Effector memory CD4-positive, alpha-beta T cell (primary cell): ENCODE results near the gene C22orf31.
"Not testable (repeated sequence)": the region's sequence is repeated elsewhere in the genome, so short reads cannot be mapped to it uniquely, and the experiment has no call there.

Experiments used
- DNase-seq, 3 donors: peaks; one replicate each; pipeline ENCODE4 v3.0.0-alpha.2; 2020
- H3K27ac ChIP-seq: 2 replicates; pipeline ENCODE4 v1.7.0; 2013; ENCODE audit warnings: mild to moderate bottlenecking, low read length, moderate library complexity; ENCODE audit not compliant: insufficient read depth, poor library complexity, severe bottlenecking
- H3K27me3 ChIP-seq: replicated peaks from 2 replicates; pipeline ENCODE4 v1.7.0; 2013; ENCODE audit warnings: mild to moderate bottlenecking, low read length; ENCODE audit not compliant: insufficient read depth, control insufficient read depth, poor library complexity, severe bottlenecking
- H3K36me3 ChIP-seq: 2 replicates; pipeline ENCODE4 v1.7.0; 2013; ENCODE audit warnings: mild to moderate bottlenecking, low read length, moderate library complexity; ENCODE audit not compliant: control insufficient read depth, insufficient read depth
- H3K4me1 ChIP-seq: 2 replicates; pipeline ENCODE4 v1.7.0; 2013; ENCODE audit warnings: low read length, mild to moderate bottlenecking; ENCODE audit not compliant: control insufficient read depth, insufficient read depth, poor library complexity, severe bottlenecking
- H3K4me3 ChIP-seq: 2 replicates; pipeline ENCODE4 v1.7.0; 2013; ENCODE audit warnings: low read length, low read depth, mild to moderate bottlenecking; ENCODE audit not compliant: insufficient read depth, poor library complexity, severe bottlenecking
- H3K9me3 ChIP-seq: 2 replicates; pipeline ENCODE4 v1.7.0; 2013; ENCODE audit warnings: mild to moderate bottlenecking, low read length, moderate library complexity; ENCODE audit not compliant: control insufficient read depth

C22orf31 gene

GRCh38 chr22:29095459-29095858 is 33.8 kb upstream of the C22orf31 start:
- no peak overlapping the region for H3K27ac ChIP-seq
- no peaks in the 10 kb centered on the region for H3K36me3 ChIP-seq
- no peaks in the 10 kb centered on the region for H3K4me1 ChIP-seq
- no peak for DNase-seq
- no peaks in the 10 kb centered on the region for H3K27me3 ChIP-seq
- no peaks in the 10 kb centered on the region for H3K9me3 ChIP-seq
- H3K4me3 ChIP-seq, result no peak overlapping the region

GRCh38 chr22:29093501-29094300 is 32.1 kb upstream of the C22orf31 start:
- DNase-seq, result no peak
- Histone ChIP-seq H3K9me3 (no peaks in the 10 kb centered on the region), H3K36me3 (no peaks in the 10 kb centered on the region), H3K27me3 (no peaks in the 10 kb centered on the region), H3K4me1 (no peaks in the 10 kb centered on the region), H3K27ac (no peak overlapping the region), H3K4me3 (no peak overlapping the region)

- Histone ChIP-seq H3K9me3 (no peaks in the 10 kb centered on the region), H3K36me3 (no peaks in the 10 kb centered on the region), H3K27ac (no peak overlapping the region), H3K4me1 (no peaks in the 10 kb centered on the region), H3K4me3 (no peak overlapping the region), H3K27me3 (no peaks in the 10 kb centered on the region)
- no peak for DNase-seq
Measured at GRCh38 chr22:29093030-29093429, 31.4 kb upstream of the C22orf31 start.

GRCh38 chr22:29092243-29092642 is 30.6 kb upstream of the C22orf31 start:
- Histone ChIP-seq H3K27me3 (no peaks in the 10 kb centered on the region), H3K27ac (no peak overlapping the region), H3K36me3 (no peaks in the 10 kb centered on the region), H3K4me3 (no peak overlapping the region), H3K4me1 (no peaks in the 10 kb centered on the region), H3K9me3 (no peaks in the 10 kb centered on the region)
- DNase-seq, result no peak

- DNase-seq, result no peak
Measured at GRCh38 chr22:29090039-29090438, 28.4 kb upstream of the C22orf31 start.

GRCh38 chr22:29089507-29089906 is 27.9 kb upstream of the C22orf31 start:
- H3K27me3 ChIP-seq, result no peaks in the 10 kb centered on the region
- no peak for DNase-seq
- H3K4me1 ChIP-seq, result no peaks in the 10 kb centered on the region
- no peak overlapping the region for H3K4me3 ChIP-seq
- H3K9me3 ChIP-seq, result no peaks in the 10 kb centered on the region
- H3K27ac ChIP-seq, result no peak overlapping the region
- H3K36me3 ChIP-seq, result no peaks in the 10 kb centered on the region

More at GRCh38 chr22:29090039-29090438, 28.4 kb upstream of the C22orf31 start:
- Histone ChIP-seq H3K9me3 (no peaks in the 10 kb centered on the region), H3K4me1 (no peaks in the 10 kb centered on the region), H3K4me3 (no peak overlapping the region), H3K27me3 (no peaks in the 10 kb centered on the region), H3K36me3 (no peaks in the 10 kb centered on the region), H3K27ac (no peak overlapping the region)

- Histone ChIP-seq H3K4me3 (no peak overlapping the region), H3K4me1 (no peaks in the 10 kb centered on the region), H3K27me3 (no peaks in the 10 kb centered on the region), H3K36me3 (no peaks in the 10 kb centered on the region), H3K27ac (no peak overlapping the region), H3K9me3 (no peaks in the 10 kb centered on the region)
- no peak for DNase-seq
Measured at GRCh38 chr22:29088809-29089208, 27.2 kb upstream of the C22orf31 start.

GRCh38 chr22:29087012-29087411 is 25.4 kb upstream of the C22orf31 start:
- no peak for DNase-seq
- Histone ChIP-seq H3K4me1 (no peaks in the 10 kb centered on the region), H3K9me3 (no peaks in the 10 kb centered on the region), H3K27ac (no peak overlapping the region), H3K4me3 (no peak overlapping the region), H3K27me3 (no peaks in the 10 kb centered on the region), H3K36me3 (no peaks in the 10 kb centered on the region)

- Histone ChIP-seq H3K4me1 (no peaks in the 10 kb centered on the region), H3K27me3 (no peaks in the 10 kb centered on the region), H3K27ac (no peak overlapping the region), H3K36me3 (no peaks in the 10 kb centered on the region), H3K4me3 (no peak overlapping the region), H3K9me3 (no peaks in the 10 kb centered on the region)
- DNase-seq, result no peak
Measured at GRCh38 chr22:29083933-29084591, 22.4 kb upstream of the C22orf31 start.

- not testable (repeated sequence) for H3K27ac ChIP-seq, DNase-seq, H3K4me3 ChIP-seq, H3K36me3 ChIP-seq, H3K4me1 ChIP-seq, H3K9me3 ChIP-seq, H3K27me3 ChIP-seq
Measured at GRCh38 chr22:29083576-29083932, 21.9 kb upstream of the C22orf31 start.
